Activated CD8-positive, alpha-beta memory T cell treated with anti-CD3 and anti-CD28 coated beads for 4 hours (primary cell): Measurements from ENCODE around the gene DUOX1.

ENCODE experiments used
- DNase-seq, 2 donors: peaks; one replicate each; pipeline ENCODE4 v3.0.0-alpha.2; 2020; ENCODE audit warnings: low read depth in 2 of 2

Gene DUOX1

DNA sequence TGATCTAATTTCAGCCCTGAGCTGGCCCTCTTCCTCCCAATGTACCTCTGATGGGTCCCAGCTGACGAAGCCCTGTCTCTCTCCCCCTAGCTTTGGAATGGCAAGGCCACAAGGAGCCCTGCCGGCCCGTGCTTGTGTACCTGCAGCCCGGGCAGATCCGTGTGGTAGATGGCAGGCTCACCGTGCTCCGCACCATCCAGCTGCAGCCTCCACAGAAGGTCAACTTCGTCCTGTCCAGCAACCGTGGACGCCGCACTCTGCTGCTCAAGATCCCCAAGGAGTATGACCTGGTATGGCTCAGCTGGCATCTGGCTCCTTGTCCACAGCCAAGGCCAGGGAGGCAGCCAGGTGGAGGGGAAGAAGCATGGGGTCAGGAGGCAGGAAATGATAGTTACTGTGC, 14.2 kb downstream of the DUOX1 start:
- DNase-seq = no peak

DNA sequence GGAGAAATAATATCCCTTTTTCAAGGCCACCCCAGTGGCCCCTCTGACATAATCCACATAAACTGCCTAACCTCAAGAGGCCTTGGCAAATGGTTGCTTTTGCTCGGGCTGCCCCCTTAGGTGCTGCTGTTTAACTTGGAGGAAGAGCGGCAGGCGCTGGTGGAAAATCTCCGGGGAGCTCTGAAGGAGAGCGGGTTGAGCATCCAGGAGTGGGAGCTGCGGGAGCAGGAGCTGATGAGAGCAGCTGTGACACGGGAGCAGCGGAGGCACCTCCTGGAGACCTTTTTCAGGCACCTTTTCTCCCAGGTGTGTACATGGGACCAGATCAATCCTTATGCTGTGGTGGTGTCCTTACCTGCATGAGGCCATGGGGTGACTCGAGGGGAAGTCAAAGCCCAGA, 15.0 kb downstream of the DUOX1 start:
- no peak for DNase-seq

DNA sequence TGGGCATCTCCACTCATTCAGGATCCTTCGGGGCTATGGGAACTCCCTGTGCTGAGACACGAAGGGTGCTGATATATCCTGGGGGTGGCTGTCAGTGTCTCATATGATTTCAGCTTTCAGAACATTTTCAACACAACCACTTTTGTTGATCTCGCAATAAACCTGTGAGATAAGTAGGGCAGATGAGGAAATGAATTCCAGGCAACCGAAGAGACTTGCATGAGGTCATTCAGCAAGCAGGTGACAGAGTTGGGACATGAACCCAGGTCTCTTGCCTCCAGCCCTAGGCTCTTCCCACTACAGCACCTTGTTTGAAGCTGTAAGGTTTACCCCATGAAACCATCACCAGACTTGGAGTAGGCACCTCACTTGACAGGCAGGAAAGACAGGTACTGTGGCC, 16.6 kb downstream of the DUOX1 start:
- DNase-seq = no peak

DNA sequence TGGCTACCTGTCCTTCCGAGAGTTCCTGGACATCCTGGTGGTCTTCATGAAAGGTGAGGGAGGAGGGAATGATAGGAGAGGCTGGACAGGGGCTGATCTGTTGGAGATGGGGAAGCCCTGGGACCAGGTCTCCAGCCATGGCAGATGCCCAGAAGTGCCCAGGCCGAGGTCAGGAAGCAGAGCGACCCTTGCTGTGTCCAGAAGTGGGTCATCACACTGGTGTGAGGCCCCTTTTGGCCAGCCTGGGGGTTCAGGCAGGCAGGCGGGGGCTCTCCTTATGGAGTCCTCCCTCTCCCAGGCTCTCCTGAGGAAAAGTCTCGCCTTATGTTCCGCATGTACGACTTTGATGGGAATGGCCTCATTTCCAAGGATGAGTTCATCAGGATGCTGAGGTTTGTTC, 17.8 kb downstream of the DUOX1 start:
- DNase-seq = no peak

DNA sequence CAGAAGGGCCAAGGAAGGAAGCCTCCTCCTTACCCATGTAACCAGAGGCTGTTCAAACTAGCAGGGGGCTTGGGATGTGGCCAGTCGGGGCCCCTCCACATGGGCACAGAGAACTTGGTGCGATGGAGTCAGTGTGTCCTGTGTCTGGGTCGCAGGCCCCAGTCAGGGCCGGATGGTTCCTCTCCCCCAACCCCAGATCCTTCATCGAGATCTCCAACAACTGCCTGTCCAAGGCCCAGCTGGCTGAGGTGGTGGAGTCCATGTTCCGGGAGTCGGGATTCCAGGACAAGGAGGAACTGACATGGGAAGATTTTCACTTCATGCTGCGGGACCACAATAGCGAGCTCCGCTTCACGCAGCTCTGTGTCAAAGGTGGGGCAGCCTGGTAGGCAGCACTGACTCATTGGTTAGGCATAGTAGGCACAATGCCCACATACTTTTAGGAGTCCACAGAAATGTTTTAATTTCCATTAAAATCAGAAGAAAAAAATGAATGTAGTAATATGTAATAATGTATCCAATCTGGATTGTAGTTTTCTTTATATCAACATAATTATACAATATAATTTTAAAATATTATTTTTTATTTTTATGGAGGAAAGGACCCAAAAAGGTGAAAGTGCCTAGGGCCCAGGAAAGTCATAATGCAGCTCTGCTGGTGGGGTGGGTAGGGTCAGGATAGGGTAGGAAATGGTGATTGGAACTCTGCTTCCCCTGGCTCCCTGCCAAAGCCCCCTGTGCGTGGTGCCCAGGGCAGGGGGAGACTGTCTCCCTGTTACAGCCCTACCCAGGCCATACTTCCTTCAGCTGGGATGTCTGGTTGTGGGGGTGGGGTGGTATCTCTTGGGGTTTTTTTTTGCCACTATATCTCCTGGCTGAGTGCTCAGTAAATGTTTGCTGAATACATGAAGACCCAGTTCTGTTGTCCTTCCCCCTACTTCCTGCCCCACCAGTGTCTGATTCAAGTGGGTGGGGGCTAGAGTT, 18.6 kb downstream of the DUOX1 start:
- DNase-seq = no peak

DNA sequence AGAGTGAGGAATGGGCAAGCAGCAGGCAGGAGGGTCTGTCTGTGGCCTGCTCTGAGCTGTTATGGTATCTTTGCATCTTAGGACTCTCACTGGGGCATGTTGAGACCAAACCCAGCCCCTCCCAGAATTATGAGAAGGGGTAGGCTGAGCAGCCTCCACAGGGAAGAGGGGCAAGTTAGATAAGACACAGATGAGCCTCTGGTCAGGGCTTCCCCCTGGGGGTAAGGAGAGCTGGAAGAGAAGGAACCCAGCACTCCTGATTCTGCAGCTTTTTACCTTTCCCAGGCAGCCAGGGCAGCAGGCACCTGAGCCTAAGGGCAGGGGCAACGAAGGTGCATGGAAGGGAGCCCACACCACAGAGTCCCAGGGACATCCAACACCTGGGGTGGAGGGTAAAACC, 19.3 kb downstream of the DUOX1 start:
- DNase-seq = no peak

DNA sequence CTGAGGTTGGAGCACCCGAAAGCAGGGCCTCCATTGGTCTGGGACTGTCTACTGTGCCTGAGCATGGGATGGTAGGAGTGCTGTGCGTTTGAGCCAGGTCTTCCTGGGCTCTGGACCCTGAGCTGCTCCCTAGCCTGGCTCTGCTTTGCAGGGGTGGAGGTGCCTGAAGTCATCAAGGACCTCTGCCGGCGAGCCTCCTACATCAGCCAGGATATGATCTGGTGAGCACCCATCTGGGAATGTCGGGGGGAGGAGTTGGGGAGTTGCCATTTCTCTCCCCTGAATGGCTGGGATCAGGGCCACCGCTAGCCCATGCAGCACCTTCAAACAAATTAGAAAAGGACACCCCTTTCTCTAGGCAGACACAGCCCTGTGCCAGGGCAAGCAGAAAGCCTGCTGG, 20.7 kb downstream of the DUOX1 start:
- DNase-seq = no peak

DNA sequence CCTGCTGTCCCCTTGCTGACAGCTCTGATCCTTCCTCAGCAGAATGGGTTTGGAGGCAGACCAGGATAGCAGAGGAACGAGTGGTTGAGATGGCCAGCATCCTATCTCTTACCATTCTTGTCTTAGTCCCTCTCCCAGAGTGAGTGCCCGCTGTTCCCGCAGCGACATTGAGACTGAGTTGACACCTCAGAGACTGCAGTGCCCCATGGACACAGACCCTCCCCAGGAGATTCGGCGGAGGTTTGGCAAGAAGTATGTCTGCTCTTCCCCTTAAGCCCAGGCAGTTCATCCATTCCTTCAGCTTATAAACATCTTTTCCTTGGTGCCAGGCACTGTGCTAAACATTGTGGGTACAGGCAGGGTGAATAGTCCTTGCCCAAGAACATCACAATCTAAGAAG, 21.2 kb downstream of the DUOX1 start:
- DNase-seq = no peak

DNA sequence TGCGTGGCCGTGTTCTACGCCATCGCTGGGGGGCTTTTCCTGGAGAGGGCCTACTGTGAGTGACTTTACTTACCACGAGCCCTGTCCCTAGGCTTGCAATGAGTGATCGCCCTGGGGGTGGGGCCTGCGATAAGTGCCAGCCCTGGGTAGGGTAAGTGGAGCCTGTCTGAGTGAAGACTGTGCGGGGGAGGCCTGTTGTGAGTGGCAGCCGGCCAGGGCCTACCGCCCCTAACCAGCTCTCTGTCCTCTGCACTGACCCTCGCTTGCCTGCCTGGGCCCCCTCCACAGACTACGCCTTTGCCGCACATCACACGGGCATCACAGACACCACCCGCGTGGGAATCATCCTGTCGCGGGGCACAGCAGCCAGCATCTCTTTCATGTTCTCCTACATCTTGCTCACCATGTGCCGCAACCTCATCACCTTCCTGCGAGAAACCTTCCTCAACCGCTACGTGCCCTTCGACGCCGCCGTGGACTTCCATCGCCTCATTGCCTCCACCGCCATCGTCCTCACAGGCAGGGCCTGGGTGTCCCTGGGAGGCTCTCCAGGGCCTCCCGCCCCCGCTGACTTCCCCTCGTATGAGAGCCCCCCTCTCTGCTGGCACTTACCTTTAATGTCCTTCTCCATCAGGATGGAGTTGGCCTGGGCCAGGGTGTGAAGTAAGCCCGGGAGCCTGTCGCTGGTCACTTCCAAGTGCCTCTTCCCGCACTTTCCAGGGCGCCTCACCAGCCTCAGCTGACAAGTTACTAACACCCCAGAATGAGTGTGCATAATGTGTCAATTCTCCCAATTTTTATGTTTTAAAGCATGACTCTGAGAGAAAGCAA, 22.4 kb downstream of the DUOX1 start:
- no peak for DNase-seq

DNA sequence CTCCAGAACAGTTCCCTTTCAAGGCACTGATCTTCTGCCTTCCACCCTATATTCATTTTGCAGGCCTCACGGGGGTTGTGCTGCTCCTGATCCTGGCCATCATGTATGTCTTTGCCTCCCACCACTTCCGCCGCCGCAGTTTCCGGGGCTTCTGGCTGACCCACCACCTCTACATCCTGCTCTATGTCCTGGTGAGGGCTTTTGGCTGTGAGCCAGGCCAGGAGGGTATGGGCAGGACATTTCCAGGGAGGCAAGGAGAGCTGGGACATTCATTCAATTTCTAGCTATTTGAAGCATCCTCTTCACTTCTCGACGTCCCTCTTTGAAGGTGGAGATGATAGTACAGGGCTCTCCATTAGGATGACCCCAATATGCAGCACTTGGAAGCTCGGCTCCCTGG, 25.9 kb downstream of the DUOX1 start:
- no peak for DNase-seq

DNA sequence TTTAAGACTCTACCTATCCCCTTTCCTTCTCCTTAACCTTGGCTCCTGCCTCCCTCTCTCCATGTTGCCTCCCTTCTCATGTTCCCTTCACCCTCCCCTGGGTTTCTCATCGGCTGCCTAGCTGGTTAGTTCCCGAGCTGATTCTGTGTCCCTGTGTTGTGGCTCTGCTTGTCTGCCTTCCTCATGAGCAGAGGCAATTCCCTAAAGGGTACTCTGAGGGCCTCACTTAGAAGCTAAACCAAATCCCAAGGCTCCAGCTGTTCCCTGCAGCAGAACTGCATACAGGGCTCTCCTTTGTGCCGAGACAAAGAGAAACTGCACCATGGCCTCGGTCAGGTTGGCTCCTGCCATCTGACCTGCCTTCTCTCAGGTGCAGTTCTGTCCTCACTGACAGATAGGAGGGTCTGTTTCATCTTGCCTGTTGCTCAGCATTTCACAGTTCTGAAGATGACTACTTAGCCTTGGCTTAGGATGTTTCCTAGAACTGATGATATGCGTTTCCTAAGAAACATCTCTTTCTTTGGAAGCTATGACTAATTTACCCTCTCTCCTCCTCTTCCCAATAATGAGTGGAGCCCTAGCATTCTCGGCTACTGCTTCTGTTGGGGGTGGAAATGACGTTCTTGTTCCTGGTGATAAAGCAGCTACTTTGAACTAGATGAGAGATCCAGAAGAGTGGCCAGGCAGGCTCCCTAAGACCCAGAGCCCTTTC, 27.1 kb downstream of the DUOX1 start:
- no peak for DNase-seq

DNA sequence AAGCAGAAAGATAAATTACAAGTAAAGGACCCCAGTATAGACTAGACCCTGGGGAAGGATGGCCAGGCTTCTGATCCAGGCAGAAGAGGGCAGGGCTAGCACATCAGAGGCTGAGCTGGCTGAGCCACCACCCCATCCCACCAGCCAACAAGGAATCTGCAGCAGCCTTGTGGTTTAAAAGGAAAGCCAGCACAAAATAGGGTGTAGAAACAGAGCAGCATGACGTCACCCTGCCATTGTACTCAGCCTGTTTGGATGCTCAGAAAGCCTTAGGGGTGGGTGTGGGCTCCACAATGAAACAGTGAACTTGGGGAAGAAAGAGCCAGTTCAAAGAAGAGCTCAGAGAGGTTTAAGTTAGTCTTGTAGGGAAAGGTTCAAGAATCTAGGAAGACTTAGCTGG, 28.2 kb downstream of the DUOX1 start:
- DNase-seq = no peak

DNA sequence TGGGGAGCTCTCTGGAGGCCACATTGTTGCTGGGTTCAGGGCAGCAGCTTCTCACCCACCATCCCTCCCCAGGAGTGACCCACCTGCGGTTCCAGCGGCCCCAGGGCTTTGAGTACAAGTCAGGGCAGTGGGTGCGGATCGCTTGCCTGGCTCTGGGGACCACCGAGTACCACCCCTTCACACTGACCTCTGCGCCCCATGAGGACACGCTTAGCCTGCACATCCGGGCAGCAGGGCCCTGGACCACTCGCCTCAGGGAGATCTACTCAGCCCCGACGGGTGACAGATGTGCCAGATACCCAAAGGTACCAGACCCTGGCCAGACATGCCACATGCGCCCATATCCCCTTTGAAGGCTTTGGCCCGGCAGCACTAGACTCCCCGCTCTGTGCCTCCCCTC, 31.9 kb downstream of the DUOX1 start:
- no peak for DNase-seq

DNA sequence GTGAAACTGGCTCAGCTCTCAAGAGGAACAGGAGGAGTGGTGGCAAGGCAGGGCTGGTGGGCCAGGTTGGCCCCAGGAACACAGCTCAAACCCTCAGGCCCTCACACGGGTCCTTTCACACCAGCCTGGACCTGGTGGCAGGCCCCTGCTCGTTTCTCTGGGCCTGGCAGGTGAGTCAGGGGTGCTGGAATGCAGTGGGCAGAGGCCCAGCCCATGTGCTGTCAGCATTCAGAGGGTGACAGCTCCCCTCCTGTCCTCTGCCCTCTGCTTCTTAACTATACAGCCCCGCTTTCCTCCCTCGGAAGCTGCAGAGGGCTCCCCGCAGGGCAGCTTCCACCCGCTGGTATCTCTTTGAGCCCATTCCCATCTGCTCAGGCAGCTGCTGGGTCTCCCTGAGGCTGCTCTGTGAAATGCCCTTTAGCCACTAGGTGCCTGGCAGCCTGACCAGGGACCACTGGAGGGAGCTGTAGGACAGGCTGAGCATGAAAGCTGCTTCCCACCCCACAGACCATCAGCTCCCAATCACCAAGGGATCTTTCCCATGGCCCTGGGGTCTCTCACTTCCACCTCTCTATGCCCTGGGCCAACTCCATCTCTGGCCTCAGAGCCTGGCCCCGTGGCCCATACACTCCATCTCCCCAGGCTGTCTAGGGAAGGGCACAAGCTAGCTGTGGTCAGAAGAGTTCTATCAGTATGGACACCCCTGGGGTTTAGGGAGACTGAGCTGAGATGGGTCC, 33.1 kb downstream of the DUOX1 start:
- peak; percentile 27 to 43 for DNase-seq

DNA sequence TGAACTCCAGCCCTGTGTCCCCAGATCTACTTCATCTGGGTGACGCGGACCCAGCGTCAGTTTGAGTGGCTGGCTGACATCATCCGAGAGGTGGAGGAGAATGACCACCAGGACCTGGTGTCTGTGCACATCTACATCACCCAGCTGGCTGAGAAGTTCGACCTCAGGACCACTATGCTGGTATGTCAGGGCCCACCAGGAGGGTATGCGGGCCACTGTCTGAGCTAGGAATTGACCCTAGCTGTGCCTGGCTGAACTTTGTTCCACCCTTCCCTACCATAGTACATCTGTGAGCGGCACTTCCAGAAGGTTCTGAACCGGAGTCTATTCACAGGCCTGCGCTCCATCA, 33.7 kb downstream of the DUOX1 start:
- no peak for DNase-seq

DNA sequence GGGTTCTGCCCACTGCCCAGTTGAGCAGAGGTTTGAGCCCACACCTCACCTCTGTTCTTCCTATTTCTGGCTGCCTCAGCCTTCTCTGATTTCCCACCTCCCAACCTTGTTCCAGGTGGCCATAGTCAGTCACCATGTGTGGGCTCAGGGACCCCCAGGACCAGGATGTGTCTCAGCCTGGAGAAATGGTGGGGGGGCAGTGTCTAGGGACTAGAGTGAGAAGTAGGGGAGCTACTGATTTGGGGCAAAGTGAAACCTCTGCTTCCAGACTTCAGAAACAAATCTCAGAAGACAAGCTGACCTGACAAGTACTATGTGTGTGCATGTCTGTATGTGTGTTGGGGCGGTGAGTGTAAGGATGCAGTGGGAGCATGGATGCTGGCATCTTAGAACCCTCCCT, 35.1 kb downstream of the DUOX1 start:
- no peak for DNase-seq

DNA sequence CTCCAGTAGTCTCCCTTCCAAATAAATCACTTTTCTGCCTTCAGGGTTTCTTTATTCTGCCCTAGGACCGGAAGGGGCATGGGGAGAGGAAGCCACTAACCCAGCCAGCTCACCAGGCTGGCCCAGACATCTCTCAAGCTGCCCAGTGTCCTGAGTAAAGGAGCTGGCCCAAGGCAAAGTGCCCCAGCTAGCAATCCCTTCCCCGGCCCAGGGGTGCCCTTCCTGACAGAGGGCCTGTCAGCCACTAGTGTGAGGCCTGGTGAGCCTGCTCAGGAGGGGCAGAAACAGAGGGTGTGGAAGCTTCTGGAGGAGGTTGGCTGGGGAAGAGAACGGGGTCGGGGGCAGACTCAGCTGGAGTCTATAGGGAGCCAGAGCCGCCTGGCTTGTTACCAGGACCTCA, 35.7 kb downstream of the DUOX1 start:
- DNase-seq = no peak

DNA sequence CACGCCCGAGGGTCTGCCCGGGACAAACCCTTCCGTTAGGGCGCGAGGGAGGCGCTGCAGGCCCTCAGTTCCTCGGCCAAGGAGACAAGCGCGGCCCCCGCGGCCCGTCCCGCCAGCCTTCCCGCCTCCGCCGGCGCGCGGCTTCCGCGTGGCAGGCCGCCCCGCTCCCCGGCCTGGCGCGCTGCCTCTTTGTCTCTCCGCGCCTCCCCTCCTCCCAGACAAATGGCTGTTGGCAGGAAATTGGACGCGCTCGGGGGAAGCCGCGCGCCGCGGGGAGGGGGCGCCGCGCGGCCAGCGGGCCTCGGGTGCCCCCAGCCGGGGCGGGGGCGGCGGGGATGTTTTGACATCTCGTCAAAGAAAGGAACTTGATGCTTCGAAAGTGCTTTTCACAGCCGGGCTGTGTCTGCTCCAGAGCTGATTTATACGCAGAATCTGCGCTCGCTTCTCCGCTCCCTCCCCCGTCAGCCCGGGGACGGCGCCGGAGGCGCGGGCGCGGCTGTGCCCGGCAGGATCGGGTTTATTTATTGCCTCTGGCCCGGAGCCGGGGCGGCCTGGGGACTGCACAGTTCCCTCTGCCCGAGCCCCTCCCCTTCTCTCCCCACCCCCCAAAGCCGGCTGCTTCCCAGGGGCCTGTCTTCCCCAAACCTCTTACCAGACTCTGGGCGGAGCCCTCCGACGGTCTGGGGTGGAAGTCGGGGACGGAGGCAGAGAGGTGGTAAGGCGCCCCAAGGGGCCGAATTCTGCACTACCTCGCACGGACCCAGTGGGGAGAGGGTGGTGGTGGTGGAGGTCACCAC, 37.2 kb downstream of the DUOX1 start:
- peak; percentile 58 to 68 for DNase-seq

DNA sequence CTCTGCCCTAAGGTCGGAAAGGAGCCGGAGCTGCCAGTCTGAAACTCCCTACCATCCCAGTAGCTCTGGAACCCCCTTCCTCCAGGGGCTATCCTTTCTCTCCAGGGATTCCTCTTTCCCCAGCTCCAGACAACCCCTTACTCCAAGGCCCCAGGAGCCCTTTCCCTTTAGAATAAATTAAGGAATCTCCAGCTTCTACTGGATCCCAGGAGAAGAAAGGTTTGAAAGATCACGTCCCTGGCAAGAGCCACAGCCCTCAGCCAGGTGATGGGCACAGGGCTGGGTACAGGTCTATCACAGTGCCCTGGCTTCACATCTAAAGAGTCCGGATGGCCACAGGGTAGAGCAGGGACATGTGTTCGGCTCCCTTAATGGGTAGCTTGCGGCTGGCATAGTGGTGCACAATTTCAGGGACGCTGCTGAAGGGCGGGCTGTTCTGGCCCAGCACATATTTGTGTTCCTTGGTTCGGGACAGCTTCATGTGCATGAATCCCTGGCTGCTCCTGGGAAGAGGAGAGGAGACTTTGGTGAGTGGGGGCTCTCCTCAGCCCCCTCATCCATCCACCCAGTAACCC, 37.9 kb downstream of the DUOX1 start:
- no peak for DNase-seq

DNA sequence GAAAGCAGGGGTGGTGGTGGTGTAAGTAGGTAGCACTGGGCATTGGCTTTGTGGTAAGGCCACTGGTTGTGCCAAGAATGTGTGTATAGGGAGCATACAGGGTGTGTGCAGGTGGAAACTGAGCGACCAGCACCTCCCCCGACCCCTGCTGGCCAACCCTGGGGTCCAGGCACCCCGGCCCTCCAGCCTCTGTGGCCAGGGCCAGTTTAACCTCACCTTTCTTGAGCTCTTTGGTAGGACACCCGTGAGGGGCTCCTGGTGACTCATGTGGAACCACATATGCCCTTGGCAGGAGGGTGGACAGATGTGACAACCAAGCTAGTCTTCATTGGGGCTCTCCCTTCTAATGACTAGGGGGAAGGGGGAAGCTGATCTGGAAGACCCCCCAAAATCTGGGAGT, 38.5 kb downstream of the DUOX1 start:
- DNase-seq = no peak
